K562 (cell line): Measurements from ENCODE around the gene PSMD13. TPM values are rescaled to one million over a fixed set of nuclear protein-coding genes. Genes with fewer than 3 reads are reported as not detected.

Experiments
- ATAC-seq: fragments of 200-7000 bp; cut with Tn5 transposase; 3 replicates; pipeline ENCODE4 v1.9.1; 2020; ENCODE audit warnings: moderate library complexity
- BruUV-seq: library from RNA; stranded (reverse); fragments of 400-500 nt; replicated peaks from 2 replicates; lab custom pipeline; 2021; lab: Mats Ljungman, UMichigan
- CTCF ChIA-PET: fragments of 300-600 bp; formaldehyde crosslinking; extraction: SDS; loops from one replicate; lab custom pipeline; 2021; ENCODE audit warnings: low intra/inter-chr PET ratio; lab: Yijun Ruan, JAX
- POLR2A ChIA-PET: fragments of 300-600, 350-650 bp; sonication (Branson Sonifier 250); formaldehyde crosslinking; extraction: SDS; loops from one replicate; lab custom pipeline; 2021; ENCODE audit warnings: antibody characterized with exemption, inconsistent platforms; lab: Yijun Ruan, JAX
- DNase-seq, 4 experiments: peaks; one replicate each; pipeline versions ENCODE4 v3.0.0 to v3.0.0-alpha.2; 2011 to 2018; ENCODE audit warnings: low spot score in 3 of 4, mixed read lengths in 3 of 4; ENCODE audit errors: extremely low read depth in 1 of 4
- FAIRE-seq: peaks from 2 replicates; lab custom pipeline; 2011; peaks lifted over from hg19 to GRCh38; lab: Jason Lieb, UNC
- H2AFZ ChIP-seq: 2 replicates; pipeline ENCODE4 v1.6.0; 2011; ENCODE audit warnings: low read depth, low read length, control low read depth, inconsistent platforms
- H3K27ac ChIP-seq: fragments of 200-600 bp; 3 replicates; pipeline ENCODE4 v1.8.0; 2011; ENCODE audit warnings: low read depth, mild to moderate bottlenecking, control low read depth, inconsistent platforms, low read length, moderate library complexity, mixed read lengths; ENCODE audit errors: extremely low read depth
- H3K27me3 ChIP-seq, 2 experiments: fragments of 300-600 bp in 1 of 2; 2 replicates in 1 of 2; 3 replicates in 1 of 2; pipeline versions ENCODE4 v1.6.0 to v1.8.0; 2011; ENCODE audit warnings: inconsistent platforms in 2 of 2, low read length in 2 of 2, mild to moderate bottlenecking in 1 of 2, mixed read lengths in 1 of 2, moderate library complexity in 1 of 2; ENCODE audit not compliant: control insufficient read depth in 2 of 2, insufficient read depth in 2 of 2
- H3K36me3 ChIP-seq: fragments of 300-600 bp; 3 replicates; pipeline ENCODE4 v1.8.0; 2011; ENCODE audit warnings: mild to moderate bottlenecking, low read length, inconsistent platforms; ENCODE audit not compliant: control insufficient read depth, insufficient read depth
- H3K4me1 ChIP-seq, 2 experiments: fragments of 200-600 bp in 1 of 2; replicated peaks in 1 of 2; 2 replicates in 1 of 2; 3 replicates in 1 of 2; pipeline versions ENCODE4 v1.5.1 to v1.8.0; 2011; ENCODE audit warnings: inconsistent platforms in 2 of 2, low read length in 2 of 2, mild to moderate bottlenecking in 1 of 2, mixed read lengths in 1 of 2, moderate library complexity in 1 of 2; ENCODE audit not compliant: control insufficient read depth in 2 of 2, insufficient read depth in 2 of 2
- H3K4me2 ChIP-seq: 2 replicates; pipeline ENCODE4 v1.6.1; 2011; ENCODE audit warnings: low read length, control low read depth, inconsistent platforms, mixed read lengths; ENCODE audit not compliant: insufficient read depth
- H3K4me3 ChIP-seq: fragments of 200-600 bp; sonication (generic), shearing (Covaris generic); 2 replicates; pipeline ENCODE4 v1.5.1; 2016; ENCODE audit warnings: control low read depth, inconsistent platforms
- H3K79me2 ChIP-seq: fragments of 200-600 bp; 3 replicates; pipeline ENCODE4 v1.8.0; 2011; ENCODE audit warnings: low read length, inconsistent platforms; ENCODE audit not compliant: control insufficient read depth, insufficient read depth
- H3K9ac ChIP-seq, 2 experiments: 2 replicates each; pipeline versions ENCODE4 v1.6.0 to v1.6.1; 2011; ENCODE audit warnings: low read depth in 2 of 2, low read length in 2 of 2, control low read depth in 1 of 2, inconsistent platforms in 1 of 2, mild to moderate bottlenecking in 1 of 2, mixed read lengths in 1 of 2; ENCODE audit not compliant: insufficient read depth in 1 of 2
- H3K9me1 ChIP-seq: one replicate; pipeline ENCODE4 v1.6.0; 2011; ENCODE audit warnings: inconsistent platforms, mild to moderate bottlenecking, low read length, moderate library complexity; ENCODE audit not compliant: control insufficient read depth, insufficient read depth
- H3K9me3 ChIP-seq: replicated peaks from 2 replicates; pipeline ENCODE4 v1.5.1; 2011; ENCODE audit warnings: low read depth, low read length, inconsistent platforms; ENCODE audit not compliant: control insufficient read depth, insufficient read depth
- H4K20me1 ChIP-seq: replicated peaks from 2 replicates; pipeline ENCODE4 v1.6.1; 2011; ENCODE audit warnings: low read length, inconsistent platforms, mixed read lengths; ENCODE audit not compliant: control insufficient read depth, insufficient read depth
- CBX3 ChIP-seq, 2 experiments: IDR thresholded peaks; 1 replicate in 1 of 2; 2 replicates in 1 of 2; pipeline ENCODE4 v1.6.1; 2012; ENCODE audit warnings: inconsistent platforms in 2 of 2, low read length in 2 of 2, borderline replicate concordance in 1 of 2, control low read depth in 1 of 2
- CREB5 ChIP-seq: fragments of 250-450 bp; sonication (Bioruptor Pico); IDR thresholded peaks from 2 replicates; pipeline ENCODE4 v1.5.0; 2020; ENCODE audit warnings: mild to moderate bottlenecking
- ELK1 ChIP-seq: sonication (generic); formaldehyde crosslinking; IDR thresholded peaks from 2 replicates; pipeline ENCODE4 v1.8.1; 2022; ENCODE audit warnings: missing genetic modification reagents
- GABPA ChIP-seq: fragments of 200-800 bp; sonication (Bioruptor generic); conservative IDR thresholded peaks from 2 replicates; pipeline ENCODE4 v1.6.1; 2016; ENCODE audit warnings: low read depth, missing genetic modification characterization, missing compliant biosample characterization
- HDAC3 ChIP-seq: fragments of 450-650 bp; IDR thresholded peaks from 2 replicates; pipeline ENCODE4 v1.6.1; 2018; ENCODE audit warnings: borderline replicate concordance, mild to moderate bottlenecking, moderate library complexity; ENCODE audit not compliant: partially characterized antibody
- HSF4 ChIP-seq: fragments of 250-450 bp; sonication (Bioruptor Pico); IDR thresholded peaks from 2 replicates; pipeline ENCODE4 v2.1.2; 2022; ENCODE audit warnings: mild to moderate bottlenecking, moderate library complexity, borderline replicate concordance
- PHF20 ChIP-seq: fragments of 450-650 bp; IDR thresholded peaks from 2 replicates; pipeline ENCODE4 v1.6.1; 2018; ENCODE audit not compliant: partially characterized antibody
- POLR2A ChIP-seq: fragments of 450-650 bp; conservative IDR thresholded peaks from 2 replicates; pipeline ENCODE4 v1.6.1; 2016
- RB1 ChIP-seq: fragments of 450-650 bp; IDR thresholded peaks from 2 replicates; pipeline ENCODE4 v1.6.1; 2017; ENCODE audit warnings: low read depth, mild to moderate bottlenecking
- RBFOX2 ChIP-seq: fragments of 200-400 bp; formaldehyde crosslinking; IDR thresholded peaks from 2 replicates; pipeline ENCODE4 v1.6.1; 2017; ENCODE audit warnings: low read depth, mild to moderate bottlenecking, low read length, moderate library complexity
- RBM22 ChIP-seq: fragments of 200-400 bp; formaldehyde crosslinking; IDR thresholded peaks from 2 replicates; pipeline ENCODE4 v1.6.1; 2018; ENCODE audit warnings: low read length, low read depth; ENCODE audit not compliant: poor library complexity, severe bottlenecking
- SUPT5H ChIP-seq: fragments of 450-650 bp; IDR thresholded peaks from 2 replicates; pipeline ENCODE4 v1.6.1; 2016
- TAF9B ChIP-seq: fragments of 450-650 bp; IDR thresholded peaks from 2 replicates; pipeline ENCODE4 v1.6.1; 2018; ENCODE audit warnings: mild to moderate bottlenecking; ENCODE audit not compliant: partially characterized antibody
- ZNF175 ChIP-seq: fragments of 200-800 bp; sonication (Bioruptor generic); IDR thresholded peaks from 2 replicates; pipeline ENCODE4 v1.6.1; 2016; ENCODE audit warnings: low read depth, mild to moderate bottlenecking, missing genetic modification characterization, missing compliant biosample characterization
- WGBS: fragments of 100-300 bp; shearing (Covaris generic); methylation state at CpG from one replicate; pipeline ENCODE4 v1.1.6; 2016; ENCODE audit warnings: low coverage, mixed read lengths; ENCODE audit not compliant: insufficient coverage; ENCODE audit errors: missing lambda C conversion rate; 5-methylcytosine and 5-hydroxymethylcytosine counted together
- in situ Hi-C: fragments of 300-500 bp; cut with MboI; formaldehyde crosslinking; loops from 4 replicates; pipeline ENCODE4 v1.15.0; 2018; ENCODE audit warnings: inconsistent platforms, mixed read lengths
- intact Hi-C: fragments of 100-400 bp; cut with micrococcal nuclease; formaldehyde crosslinking; loops from 2 replicates; pipeline ENCODE4 v1.14.2; 2022
- polyA plus RNA-seq, 8 experiments: library from polyadenylated mRNA; depleted of rRNA in 4 of 8; stranded (reverse) in 5 of 8; unstranded in 3 of 8; fragments of >200 nt; fragmentation: Nextera tagmentation in 2 of 8; fragmentation: Illumina TruSeq in 1 of 8; extraction: Ambion mirVana in 2 of 8; extraction: Trizol in 1 of 8; gene quantifications; 2 replicates each; pipeline versions ENCODE4 v1.2.1 to v1.2.3, GENCODE V29; 2011 to 2014; ENCODE audit warnings: inconsistent platforms in 1 of 8, missing spikeins in 1 of 8
- total RNA-seq, 7 experiments: library from RNA; depleted of rRNA in 6 of 7; stranded (reverse); fragments of >200 nt in 6 of 7; fragmentation: Illumina TruSeq in 2 of 7; extraction: Trizol in 2 of 7; gene quantifications; 2 replicates each; pipeline versions ENCODE4 v1.2.1 to v1.2.3, GENCODE V29; 2011 to 2021; ENCODE audit warnings: low replicate concordance in 1 of 7

PSMD13 gene
- total and polyA plus RNA-seq, 9 of the 15 experiments (the other 6 are each of a cell fraction or from before 2014, with no cell fraction given) = 185 to 383 (median 267) TPM

GRCh38 chr11:202490-202889, 34.3 kb upstream of the PSMD13 start (continued):
- TF ChIP-seq TAF9B (no peak), HSF4 (no peak)

GRCh38 chr11:203056-203944, 33.5 kb upstream of the PSMD13 start:
- in situ Hi-C loops = no loop called here
- peak; percentile 56; the same call in 1 of the 2 replicates for TF ChIP-seq POLR2A
- no peak for TF ChIP-seq ELK1 (CRISPR knock-in tag)
- no peak for TF ChIP-seq PHF20
- TF ChIP-seq ZNF175 (CRISPR knock-in tag) = no peak
- TF ChIP-seq RBM22 = no peak
- TF ChIP-seq GABPA (tag) = no peak
- no peak for TF ChIP-seq CREB5
- TF ChIP-seq HDAC3 = no peak
- TF ChIP-seq CBX3 (IDR thresholded peaks at IDR 0.05; ENCODE audit: borderline replicate concordance in 1 of 2, low read length in 2 of 2) = no peak
- no peak for TF ChIP-seq RB1
- 0 out of 2 replicates have a peak, but pooled peaks have one; percentile 61 for TF ChIP-seq SUPT5H
- TF ChIP-seq RBFOX2 = peak; percentile 46; the same call in 1 of the 2 replicates

More at GRCh38 chr11:203056-203944, 33.5 kb upstream of the PSMD13 start:
- Histone ChIP-seq H2AFZ (no peak overlapping the region), H3K4me1 (peaks cover 24 to 52% of the 10 kb centered on the region in 2 experiments; a peak in 4 of 5 replicates), H3K9me3 (no peaks in the 10 kb centered on the region), H3K4me3 (no peak overlapping the region), H3K9me1 (no peaks in the 10 kb centered on the region), H3K79me2 (peaks cover 42% of the 10 kb centered on the region), H3K27me3 (no peaks in the 10 kb centered on the region; a peak in 1 of 5 replicates), H3K36me3 (peaks cover 52% of the 10 kb centered on the region), H4K20me1 (peaks cover 25% of the 10 kb centered on the region), H3K4me2 (no peak overlapping the region), H3K9ac (peak overlapping the region in 1 of 2 experiments; percentile 70; a peak in 2 of 4 replicates), H3K27ac (no peak overlapping the region; the same call in 2 of the 3 replicates)
- POLR2A ChIA-PET = interaction anchor here (0.6 to 2.1 kb wide), 3 partner anchors 13 to 373 kb away, joined by 3 to 4 read pairs (median 3); partner anchors contain the start of gene PHRF1
- no TSS peak for BruUV-seq
- 83% methylated on average over 6 of the region's 7 CpGs for WGBS
- intact Hi-C loops = no loop called here
- DNase-seq = no peak
- ATAC-seq = no peak
- CTCF ChIA-PET = no interaction called here
- no peak for FAIRE-seq
